Calu3 (cell line): ENCODE results near the gene BCR. TPM values are rescaled to one million over a fixed set of nuclear protein-coding genes. Genes with fewer than 3 reads are reported as not detected.

Experiments used
- BruUV-seq: library from RNA; stranded (reverse); fragments of 400-500 nt; replicated peaks from 2 replicates; lab custom pipeline; 2021; lab: Mats Ljungman, UMichigan
- CTCF ChIA-PET: fragments of 300-600 bp; sonication (Branson Sonifier 250); formaldehyde crosslinking; loops from one replicate; lab custom pipeline; 2022; ENCODE audit warnings: antibody characterized with exemption; lab: Charles Lee
- DNase-seq: peaks from one replicate; pipeline ENCODE4 v3.0.0; 2022
- H3K27ac Mint-ChIP-seq: one replicate; pipeline ENCODE4 v1.8.0; 2022; ENCODE audit warnings: mixed read lengths; ENCODE audit not compliant: unreplicated experiment
- H3K27me3 Mint-ChIP-seq: one replicate; pipeline ENCODE4 v1.8.0; 2022; ENCODE audit warnings: mixed read lengths; ENCODE audit not compliant: unreplicated experiment
- H3K36me3 Mint-ChIP-seq: one replicate; pipeline ENCODE4 v1.8.0; 2022; ENCODE audit warnings: mild to moderate bottlenecking, moderate library complexity, mixed read lengths; ENCODE audit not compliant: insufficient read depth, unreplicated experiment
- H3K4me1 Mint-ChIP-seq: one replicate; pipeline ENCODE4 v1.8.0; 2022; ENCODE audit warnings: mild to moderate bottlenecking, low read depth, mixed read lengths; ENCODE audit not compliant: unreplicated experiment
- H3K4me3 Mint-ChIP-seq: one replicate; pipeline ENCODE4 v1.8.0; 2022; ENCODE audit warnings: mild to moderate bottlenecking, low read depth, moderate library complexity, mixed read lengths; ENCODE audit not compliant: unreplicated experiment
- H3K9me3 Mint-ChIP-seq: one replicate; pipeline ENCODE4 v1.8.0; 2022; ENCODE audit warnings: low read depth, mixed read lengths; ENCODE audit not compliant: unreplicated experiment
- intact Hi-C: fragments of 100-400 bp; cut with micrococcal nuclease; formaldehyde crosslinking; loops from one replicate; pipeline ENCODE4 v1.10.0; 2022; ENCODE audit not compliant: unreplicated experiment
- total RNA-seq: library from RNA; stranded (reverse); gene quantifications from 2 replicates; pipeline ENCODE4 v1.2.3, GENCODE V29; 2022
- TF ChIP-seq, protein P1 (sequence below): fragments of 200-600 bp; IDR thresholded peaks from one replicate; pipeline ENCODE4 v1.8.0; 2022; ENCODE audit warnings: antibody characterized with exemption; ENCODE audit not compliant: unreplicated experiment

The BCR gene
- total RNA-seq, 1 experiment from 2014 or later = 83.6 TPM

DNA sequence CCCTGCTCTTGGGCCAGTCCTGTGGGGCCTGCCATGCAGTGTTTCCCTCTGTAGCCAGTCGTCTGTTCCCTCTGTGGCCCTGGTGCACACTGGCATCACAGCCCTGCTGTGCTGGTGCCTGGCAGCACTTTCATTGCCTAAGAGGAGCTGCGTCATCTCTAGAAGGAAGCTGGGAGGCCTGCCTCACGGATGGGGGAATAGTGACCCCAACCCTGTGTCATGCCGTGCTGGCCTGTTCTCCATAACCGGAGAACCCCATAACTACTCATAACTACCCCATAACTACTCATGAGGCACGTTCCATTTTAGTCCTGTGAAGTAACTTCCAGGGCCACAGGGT lies 21.0 kb upstream of the BCR start:
- no peak for DNase-seq
- intact Hi-C loops = no loop called here
- Mint-ChIP-seq H3K4me3 (no peak overlapping the region), H3K27me3 (no peaks in the 10 kb centered on the region), H3K27ac (no peak overlapping the region), H3K4me1 (no peaks in the 10 kb centered on the region), H3K36me3 (peaks cover 5% of the 10 kb centered on the region), H3K9me3 (no peaks in the 10 kb centered on the region)
- CTCF ChIA-PET = no interaction called here
- TF ChIP-seq, protein P1, sequence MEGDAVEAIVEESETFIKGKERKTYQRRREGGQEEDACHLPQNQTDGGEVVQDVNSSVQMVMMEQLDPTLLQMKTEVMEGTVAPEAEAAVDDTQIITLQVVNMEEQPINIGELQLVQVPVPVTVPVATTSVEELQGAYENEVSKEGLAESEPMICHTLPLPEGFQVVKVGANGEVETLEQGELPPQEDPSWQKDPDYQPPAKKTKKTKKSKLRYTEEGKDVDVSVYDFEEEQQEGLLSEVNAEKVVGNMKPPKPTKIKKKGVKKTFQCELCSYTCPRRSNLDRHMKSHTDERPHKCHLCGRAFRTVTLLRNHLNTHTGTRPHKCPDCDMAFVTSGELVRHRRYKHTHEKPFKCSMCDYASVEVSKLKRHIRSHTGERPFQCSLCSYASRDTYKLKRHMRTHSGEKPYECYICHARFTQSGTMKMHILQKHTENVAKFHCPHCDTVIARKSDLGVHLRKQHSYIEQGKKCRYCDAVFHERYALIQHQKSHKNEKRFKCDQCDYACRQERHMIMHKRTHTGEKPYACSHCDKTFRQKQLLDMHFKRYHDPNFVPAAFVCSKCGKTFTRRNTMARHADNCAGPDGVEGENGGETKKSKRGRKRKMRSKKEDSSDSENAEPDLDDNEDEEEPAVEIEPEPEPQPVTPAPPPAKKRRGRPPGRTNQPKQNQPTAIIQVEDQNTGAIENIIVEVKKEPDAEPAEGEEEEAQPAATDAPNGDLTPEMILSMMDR = no peak
- no TSS peak for BruUV-seq

DNA sequence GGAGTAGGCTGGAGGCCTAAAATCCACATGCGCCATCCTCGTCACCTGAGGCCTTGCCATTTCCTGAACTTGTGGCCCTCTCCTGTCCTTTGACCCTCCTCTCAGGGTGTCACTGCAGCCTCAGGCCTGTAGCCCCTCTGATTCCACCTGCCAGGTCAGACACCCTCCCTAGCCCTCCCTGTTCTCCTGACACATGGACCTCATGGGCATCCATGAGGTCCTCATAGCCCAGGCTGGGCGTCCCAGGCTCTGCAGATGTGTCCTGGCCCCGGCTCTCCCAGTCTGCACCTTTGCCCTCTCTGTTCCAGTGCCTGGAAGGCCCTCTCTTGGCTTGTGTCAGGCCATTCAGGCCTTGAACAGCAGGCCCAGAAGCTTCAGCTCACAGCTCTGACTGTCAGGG lies 19.3 kb upstream of the BCR start:
- Mint-ChIP-seq H3K4me1 (no peaks in the 10 kb centered on the region), H3K27ac (no peak overlapping the region), H3K9me3 (no peaks in the 10 kb centered on the region), H3K36me3 (peaks cover 5% of the 10 kb centered on the region), H3K27me3 (no peaks in the 10 kb centered on the region), H3K4me3 (no peak overlapping the region)
- DNase-seq = no peak
- CTCF ChIA-PET = no interaction called here
- intact Hi-C loops = no loop called here
- TF ChIP-seq, protein P1 = no peak
- BruUV-seq = no TSS peak

DNA sequence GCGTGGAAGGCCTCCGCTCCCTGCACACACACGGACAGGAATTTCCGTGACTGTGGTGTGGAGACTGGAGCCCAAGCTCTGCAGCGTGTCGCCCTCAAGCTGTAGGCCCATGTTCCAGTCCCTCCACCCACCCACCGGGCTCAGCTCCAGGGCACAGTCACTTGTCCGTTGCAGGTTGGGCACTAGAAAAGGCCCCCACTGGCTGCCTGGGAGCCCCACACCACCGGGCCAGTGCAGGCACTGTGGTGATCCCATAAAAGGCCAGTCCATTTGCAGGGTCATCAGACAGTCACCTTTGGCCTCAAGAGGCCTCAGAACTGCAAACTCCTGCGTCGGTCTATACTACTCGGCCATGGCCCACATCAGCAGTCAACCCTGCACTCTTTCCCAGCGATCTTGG lies 18.7 kb upstream of the BCR start:
- H3K27me3 Mint-ChIP-seq = no peaks in the 10 kb centered on the region
- intact Hi-C loops = no loop called here
- CTCF ChIA-PET = no interaction called here
- no peak overlapping the region for H3K27ac Mint-ChIP-seq
- H3K4me1 Mint-ChIP-seq = no peaks in the 10 kb centered on the region
- DNase-seq = no peak
- H3K9me3 Mint-ChIP-seq = no peaks in the 10 kb centered on the region
- peaks cover 9% of the 10 kb centered on the region for H3K36me3 Mint-ChIP-seq
- no TSS peak for BruUV-seq
- TF ChIP-seq, protein P1 = no peak
- H3K4me3 Mint-ChIP-seq = no peak overlapping the region

DNA sequence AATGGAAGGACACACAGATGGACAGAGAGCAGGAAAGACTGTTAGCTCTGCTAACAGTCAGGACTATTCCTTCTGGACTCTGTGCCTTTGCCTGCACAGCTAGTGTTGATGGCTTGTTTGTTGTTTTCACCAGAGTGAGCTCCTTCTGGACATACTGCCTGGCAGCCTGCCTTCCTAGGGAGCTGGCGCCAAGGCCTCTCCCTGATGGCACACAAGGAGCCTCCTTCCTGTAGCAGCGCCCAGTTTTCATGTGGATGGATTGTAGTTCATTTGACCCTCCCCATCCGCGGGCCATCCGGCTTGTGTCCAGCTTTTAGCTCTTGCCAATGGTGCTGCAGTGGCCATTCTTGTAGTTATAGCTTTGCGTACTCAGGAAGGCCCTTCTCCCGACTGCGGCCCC lies 16.6 kb upstream of the BCR start:
- DNase-seq = no peak
- H3K4me3 Mint-ChIP-seq = no peak overlapping the region
- CTCF ChIA-PET = interaction anchor here (1.1 kb wide), 1 partner anchor 29 kb away, joined by 5 read pairs; no protein-coding TSS in a partner anchor
- H3K27ac Mint-ChIP-seq = no peak overlapping the region
- H3K9me3 Mint-ChIP-seq = no peaks in the 10 kb centered on the region
- H3K4me1 Mint-ChIP-seq = no peaks in the 10 kb centered on the region
- no TSS peak for BruUV-seq
- no peaks in the 10 kb centered on the region for H3K27me3 Mint-ChIP-seq
- H3K36me3 Mint-ChIP-seq = peaks cover 10% of the 10 kb centered on the region
- intact Hi-C loops = no loop called here
- TF ChIP-seq, protein P1 = no peak

DNA sequence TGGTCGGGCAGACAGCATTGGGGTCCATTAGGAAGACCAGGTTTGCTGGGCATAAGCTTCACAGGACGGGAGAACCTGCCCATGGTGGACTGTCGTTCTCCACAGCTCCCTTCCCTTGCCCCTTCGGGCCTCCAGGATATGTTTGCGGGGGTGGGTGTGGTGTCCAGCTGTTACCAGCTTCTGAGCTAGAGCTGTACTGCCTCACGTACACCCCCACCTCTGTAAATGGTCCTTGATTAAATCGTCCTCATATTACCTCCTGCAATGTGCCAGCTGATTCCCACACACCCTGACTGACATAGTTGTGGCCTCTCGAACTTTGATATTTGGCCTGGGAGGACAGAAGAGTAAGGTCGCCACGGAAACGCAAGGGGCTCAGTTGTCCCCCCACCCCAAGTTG lies 16.2 kb upstream of the BCR start:
- H3K36me3 Mint-ChIP-seq = peaks cover 10% of the 10 kb centered on the region
- CTCF ChIA-PET = interaction anchor here (0.6 kb wide), 1 partner anchor 42 kb away, joined by 3 read pairs; no protein-coding TSS in a partner anchor

More for the DNA sequence above, 16.2 kb upstream of the BCR start:
- BruUV-seq = no TSS peak
- no peak for DNase-seq
- no peaks in the 10 kb centered on the region for H3K9me3 Mint-ChIP-seq
- TF ChIP-seq, protein P1 = no peak
- no peaks in the 10 kb centered on the region for H3K4me1 Mint-ChIP-seq
- intact Hi-C loops = no loop called here
- no peaks in the 10 kb centered on the region for H3K27me3 Mint-ChIP-seq
- H3K4me3 Mint-ChIP-seq = no peak overlapping the region
- no peak overlapping the region for H3K27ac Mint-ChIP-seq
